ENCODE data around the gene WDR45. TPM values are rescaled to one million over a fixed set of nuclear protein-coding genes. Genes with fewer than 3 reads are reported as not detected.

The WDR45 gene
- total and polyA plus RNA-seq, 2 experiments from 2014 or later: 28.8 to 36.2 TPM

DNA sequence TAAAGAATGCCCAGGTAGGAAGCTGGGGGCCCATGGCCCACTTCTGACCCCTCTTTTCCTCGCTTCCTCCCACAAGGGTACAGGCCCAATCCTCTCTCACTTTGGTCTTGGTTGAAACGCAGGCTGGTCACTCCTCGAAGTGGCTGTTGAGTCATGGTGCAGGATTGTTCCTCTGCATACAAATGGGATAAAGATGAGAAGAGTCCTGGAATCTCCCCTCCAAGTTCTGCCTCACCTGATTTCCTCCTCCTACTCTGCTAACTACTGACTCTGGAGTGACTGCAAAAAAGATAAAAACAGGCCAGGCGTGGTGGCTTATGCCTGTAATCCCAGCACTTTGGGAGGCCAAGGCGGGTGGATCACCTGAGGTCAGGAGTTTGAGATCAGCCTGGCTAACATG lies 1.7 kb downstream of the WDR45 start (continued):
- TF ChIP-seq REST (IDR thresholded peaks at IDR 0.05; ENCODE audit: unreplicated experiment) (no peak), EZH2phosphoT487 (IDR thresholded peaks at IDR 0.05; ENCODE audit: unreplicated experiment) (no peak)

- ATAC-seq (no peak), DNase-seq (ENCODE audit: low spot score) (no peak)
- Mint-ChIP-seq H3K4me3 (no peak overlapping the region), H3K27ac (no peak overlapping the region), H3K9me3 (no peaks in the 10 kb centered on the region; the same call in 1 of the 3 replicates), H3K27me3 (ENCODE audit: insufficient read depth, low read depth, poor library complexity) (peaks cover 13% of the 10 kb centered on the region), H3K4me1 (peaks cover 14% of the 10 kb centered on the region), H3K36me3 (ENCODE audit: low read depth) (no peaks in the 10 kb centered on the region)
- no peaks in the 10 kb centered on the region for H3K27me3 ChIP-seq (ENCODE audit: insufficient read depth)
- H2AFZ ChIP-seq: no peak overlapping the region
- H3K4me3 ChIP-seq: no peak overlapping the region
- no peaks in the 10 kb centered on the region for H3K9me2 ChIP-seq (ENCODE audit: insufficient read depth)
- H3K79me2 ChIP-seq (replicated peaks; ENCODE audit: insufficient read depth): peaks cover 4% of the 10 kb centered on the region; the same call in 1 of the 2 replicates
- TF ChIP-seq ZNF331 (CRISPR knock-in tag; IDR thresholded peaks at IDR 0.05; ENCODE audit: low read depth) (no peak), CTCF (conservative IDR thresholded peaks at IDR 0.05; ENCODE audit: low read depth in 2 of 2) (peak in 1 of 2 experiments; percentile 33; a peak in 2 of 4 replicates), STAT1 (IDR thresholded peaks at IDR 0.05; ENCODE audit: unreplicated experiment) (no peak), CREB1 (CRISPR knock-in tag; IDR thresholded peaks at IDR 0.05; ENCODE audit: low read depth) (no peak)
- no peaks in the 10 kb centered on the region for H3K36me3 ChIP-seq (ENCODE audit: insufficient read depth)
- no peak overlapping the region for H3K27ac ChIP-seq (ENCODE audit: low read depth)
- no peaks in the 10 kb centered on the region for H3F3A ChIP-seq (replicated peaks; ENCODE audit: low read depth)
- no peaks in the 10 kb centered on the region for H4K20me1 ChIP-seq (replicated peaks; ENCODE audit: insufficient read depth)
- no peak overlapping the region for H3K4me2 ChIP-seq
- no peaks in the 10 kb centered on the region for H3K4me1 ChIP-seq (ENCODE audit: insufficient read depth)
These were observed 4.3 kb downstream of the WDR45 start for GRCh38 chrX:49075347-49075746.
